Immature natural killer cell (primary cell): ENCODE measurements around the gene CCNI. TPM values are rescaled to one million over a fixed set of nuclear protein-coding genes. Genes with fewer than 3 reads are reported as not detected.
"Not testable (repeated sequence)": the region's sequence is repeated elsewhere in the genome, so short reads cannot be mapped to it uniquely, and the experiment has no call there.

Experiments used
- DNase-seq, 3 donors: peaks; one replicate each; pipeline ENCODE4 v3.0.0; 2022; ENCODE audit warnings: mixed read lengths in 1 of 3
- H3K27ac Mint-ChIP-seq, 6 donors: one replicate each; pipeline ENCODE4 v1.8.0; 2020; ENCODE audit warnings: mixed read lengths in 6 of 6, mild to moderate bottlenecking in 5 of 6, inconsistent platforms in 4 of 6, moderate library complexity in 3 of 6
- H3K27me3 Mint-ChIP-seq, 3 donors: one replicate each; pipeline ENCODE4 v1.8.0; 2020 to 2021; ENCODE audit warnings: low read depth in 3 of 3, mild to moderate bottlenecking in 3 of 3, mixed read lengths in 3 of 3, moderate library complexity in 3 of 3, inconsistent platforms in 1 of 3
- H3K36me3 Mint-ChIP-seq, 3 donors: one replicate each; pipeline ENCODE4 v1.8.0; 2020; ENCODE audit warnings: mixed read lengths in 3 of 3, inconsistent platforms in 2 of 3, mild to moderate bottlenecking in 2 of 3
- H3K4me1 Mint-ChIP-seq, 2 donors: one replicate each; pipeline ENCODE4 v1.8.0; 2020; ENCODE audit warnings: inconsistent platforms in 2 of 2, mild to moderate bottlenecking in 2 of 2, mixed read lengths in 2 of 2, moderate library complexity in 1 of 2
- H3K4me3 Mint-ChIP-seq, 5 donors: one replicate each; pipeline ENCODE4 v1.8.0; 2020; ENCODE audit warnings: mild to moderate bottlenecking in 5 of 5, mixed read lengths in 5 of 5, inconsistent platforms in 3 of 5, moderate library complexity in 3 of 5
- H3K9me3 Mint-ChIP-seq, 6 donors: one replicate each; pipeline ENCODE4 v1.8.0; 2020; ENCODE audit warnings: mild to moderate bottlenecking in 6 of 6, mixed read lengths in 6 of 6, inconsistent platforms in 4 of 6, moderate library complexity in 3 of 6
- polyA plus RNA-seq, 3 donors: library from polyadenylated mRNA; unstranded; fragments of 300-500 nt; fragmentation: Illumina TruSeq; gene quantifications; one replicate each; pipeline ENCODE4 v1.2.3, GENCODE V29; 2021

CCNI gene
- polyA plus RNA-seq, 3 donors from 2014 or later, result 223 to 256 (median 226) TPM

- peaks cover 16 to 20% (median 16%) of the 10 kb centered on the region in 3 donors for H3K27me3 Mint-ChIP-seq
- H3K4me1 Mint-ChIP-seq, result peaks cover 24 to 44% of the 10 kb centered on the region in 2 donors
- DNase-seq, result peak; percentile 83 to 87 (median 85)
- H3K9me3 Mint-ChIP-seq, result no peaks in the 10 kb centered on the region
- peak overlapping the region in 5 of 6 donors; percentile 100 for H3K27ac Mint-ChIP-seq
- H3K36me3 Mint-ChIP-seq, result peaks cover 0 to 3% (median 0%) of the 10 kb centered on the region in 3 donors
- H3K4me3 Mint-ChIP-seq, result peak overlapping the region in 2 of 5 donors; percentile 98 to 99
Observed at GRCh38 chr4:77074981-77075855, 571 bp downstream of the CCNI start.

DNA sequence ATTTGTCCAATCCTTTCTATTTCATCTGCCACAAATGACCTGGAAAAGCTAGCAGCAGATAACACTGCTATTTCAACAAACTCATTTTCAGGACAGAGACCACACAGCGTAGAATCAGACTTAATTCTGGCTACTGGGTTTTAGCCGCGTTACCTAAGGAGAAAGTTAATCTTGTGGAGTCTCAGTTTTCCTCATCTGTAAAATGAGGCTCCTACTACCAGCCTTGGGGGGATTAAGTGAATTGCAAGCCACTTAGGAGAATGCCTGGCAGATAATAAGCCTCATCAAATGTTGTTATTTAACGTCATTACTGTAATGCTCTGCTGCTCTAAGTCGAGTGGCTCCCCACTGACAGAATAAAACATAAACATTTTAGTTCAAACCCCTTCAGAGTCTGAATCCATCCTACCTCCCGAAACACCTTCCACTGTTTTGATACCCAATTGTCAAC, 1.4 kb downstream of the CCNI start:
- DNase-seq, result no peak
- no peak overlapping the region for H3K27ac Mint-ChIP-seq
- H3K4me1 Mint-ChIP-seq, result peaks cover 24 to 52% of the 10 kb centered on the region in 2 donors

GRCh38 chr4:77073981-77074380, 1.8 kb downstream of the CCNI start:
- no peak overlapping the region for H3K27ac Mint-ChIP-seq
- no peak for DNase-seq
- H3K4me3 Mint-ChIP-seq, result no peak overlapping the region
- peaks cover 16 to 20% (median 18%) of the 10 kb centered on the region in 3 donors for H3K27me3 Mint-ChIP-seq
- no peaks in the 10 kb centered on the region for H3K9me3 Mint-ChIP-seq
- peaks cover 0 to 3% (median 0%) of the 10 kb centered on the region in 3 donors for H3K36me3 Mint-ChIP-seq
- peaks cover 24 to 54% of the 10 kb centered on the region in 2 donors for H3K4me1 Mint-ChIP-seq

More for the DNA sequence above, 1.4 kb downstream of the CCNI start:
- Mint-ChIP-seq H3K36me3 (peaks cover 0 to 3% (median 0%) of the 10 kb centered on the region in 3 donors), H3K27me3 (peaks cover 16 to 20% (median 16%) of the 10 kb centered on the region in 3 donors), H3K4me3 (no peak overlapping the region), H3K9me3 (no peaks in the 10 kb centered on the region)

GRCh38 chr4:77073106-77073809, 2.5 kb downstream of the CCNI start:
- H3K4me3 Mint-ChIP-seq, result no peak overlapping the region
- no peak for DNase-seq

GRCh38 chr4:77072195-77072753, 3.5 kb downstream of the CCNI start:
- peak overlapping the region; percentile 48 to 61 (median 50) for H3K4me3 Mint-ChIP-seq
- no peaks in the 10 kb centered on the region for H3K36me3 Mint-ChIP-seq
- peaks cover 16 to 20% (median 18%) of the 10 kb centered on the region in 3 donors for H3K27me3 Mint-ChIP-seq
- no peak for DNase-seq
- peak overlapping the region in 5 of 6 donors; percentile 19 to 77 (median 73) for H3K27ac Mint-ChIP-seq
- H3K9me3 Mint-ChIP-seq, result no peaks in the 10 kb centered on the region
- H3K4me1 Mint-ChIP-seq, result peaks cover 14 to 57% of the 10 kb centered on the region in 2 donors

More at GRCh38 chr4:77073106-77073809, 2.5 kb downstream of the CCNI start:
- Mint-ChIP-seq H3K27ac (no peak overlapping the region), H3K27me3 (peaks cover 16 to 20% (median 18%) of the 10 kb centered on the region in 3 donors), H3K9me3 (no peaks in the 10 kb centered on the region), H3K36me3 (peaks cover 0 to 3% (median 0%) of the 10 kb centered on the region in 3 donors), H3K4me1 (peaks cover 23 to 60% of the 10 kb centered on the region in 2 donors)

DNA sequence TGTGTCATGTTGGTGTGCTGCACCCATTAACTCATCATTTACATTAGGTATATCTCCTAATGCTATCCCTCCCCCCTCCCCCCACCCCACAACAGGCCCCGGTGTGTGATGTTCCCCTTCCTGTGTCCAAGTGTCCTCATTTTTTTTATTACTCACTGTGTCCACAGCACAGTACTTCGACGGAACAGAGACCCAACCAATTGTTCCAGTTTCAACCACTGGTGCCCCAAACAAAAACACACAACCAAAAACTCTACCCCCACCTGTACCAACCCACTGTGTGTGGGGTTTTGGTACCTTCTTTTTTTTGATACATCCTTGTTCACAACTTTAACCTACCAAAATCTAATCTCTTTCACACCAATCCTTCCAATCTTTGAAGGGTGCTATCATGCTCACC, 6.3 kb downstream of the CCNI start:
- peak overlapping the region; percentile 63 to 86 (median 75) for H3K27ac Mint-ChIP-seq
- H3K9me3 Mint-ChIP-seq, DNase-seq, H3K27me3 Mint-ChIP-seq, H3K36me3 Mint-ChIP-seq: not testable (repeated sequence)
- H3K4me3 Mint-ChIP-seq, result peak overlapping the region; percentile 4 to 64 (median 46)
- H3K4me1 Mint-ChIP-seq, result peaks cover 27 to 50% of the 10 kb centered on the region in 2 donors

DNA sequence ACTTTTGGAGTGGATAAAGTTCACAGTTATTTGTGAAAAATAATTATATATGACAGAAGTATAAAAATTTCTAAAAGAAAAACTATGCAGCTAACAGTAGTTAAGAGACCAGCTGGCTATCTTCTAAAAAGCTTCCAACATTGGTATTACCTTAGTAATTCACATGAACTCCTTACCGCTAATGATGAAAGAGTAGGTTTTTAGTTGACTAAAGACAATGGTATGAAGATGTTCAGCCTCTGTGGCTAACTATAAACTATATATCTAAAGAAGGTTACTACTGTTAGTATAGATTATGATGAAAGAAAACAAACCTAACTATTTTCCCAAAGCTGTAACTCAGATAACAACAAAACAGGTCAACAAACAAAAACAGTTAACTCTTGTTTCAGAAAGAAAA, 10.4 kb downstream of the CCNI start:
- peaks cover 10 to 24% (median 16%) of the 10 kb centered on the region in 3 donors for H3K36me3 Mint-ChIP-seq
- peaks cover 0 to 7% (median 0%) of the 10 kb centered on the region in 3 donors for H3K27me3 Mint-ChIP-seq
- H3K4me1 Mint-ChIP-seq, result peaks cover 39 to 43% of the 10 kb centered on the region in 2 donors
- H3K9me3 Mint-ChIP-seq, result no peaks in the 10 kb centered on the region
- no peak for DNase-seq
- no peak overlapping the region for H3K4me3 Mint-ChIP-seq
- H3K27ac Mint-ChIP-seq, result peak overlapping the region in 5 of 6 donors; percentile 1 to 73 (median 50)

DNA sequence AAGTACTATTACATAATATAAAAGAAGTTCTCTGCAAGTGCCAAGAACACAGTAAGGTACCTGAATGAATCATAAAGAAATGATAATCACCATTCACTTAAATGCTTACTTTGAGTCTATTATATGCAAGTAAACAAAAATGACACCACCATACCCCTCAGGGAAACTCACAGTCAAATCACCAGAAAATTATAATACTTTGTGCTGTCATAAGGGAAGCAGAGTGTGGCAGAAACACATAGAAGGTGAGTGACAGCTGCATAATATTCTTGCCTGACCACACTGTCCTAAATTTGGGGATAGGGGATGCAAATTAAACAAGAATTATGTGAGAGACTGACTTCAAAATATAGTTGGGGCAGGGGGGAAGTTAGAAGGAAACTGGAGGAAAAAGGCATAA, 12.9 kb downstream of the CCNI start:
- DNase-seq, result no peak
- H3K4me1 Mint-ChIP-seq, result peaks cover 23 to 58% of the 10 kb centered on the region in 2 donors
- H3K9me3 Mint-ChIP-seq, result no peaks in the 10 kb centered on the region
- peaks cover 0 to 5% (median 0%) of the 10 kb centered on the region in 3 donors for H3K27me3 Mint-ChIP-seq
- peaks cover 10 to 24% (median 20%) of the 10 kb centered on the region in 3 donors for H3K36me3 Mint-ChIP-seq
- no peak overlapping the region for H3K4me3 Mint-ChIP-seq
- peak overlapping the region in 4 of 6 donors; percentile 34 to 85 (median 67) for H3K27ac Mint-ChIP-seq

GRCh38 chr4:77052352-77052751, 23.4 kb downstream of the CCNI start:
- DNase-seq, result peak; percentile 40 to 53 (median 44)
- Mint-ChIP-seq H3K9me3 (no peaks in the 10 kb centered on the region), H3K4me1 (peaks cover 3 to 17% of the 10 kb centered on the region in 2 donors), H3K27ac (peak overlapping the region in 3 of 6 donors; percentile 35 to 74 (median 54)), H3K4me3 (no peak overlapping the region), H3K36me3 (peaks cover 8 to 29% (median 20%) of the 10 kb centered on the region in 3 donors), H3K27me3 (no peaks in the 10 kb centered on the region)

DNA sequence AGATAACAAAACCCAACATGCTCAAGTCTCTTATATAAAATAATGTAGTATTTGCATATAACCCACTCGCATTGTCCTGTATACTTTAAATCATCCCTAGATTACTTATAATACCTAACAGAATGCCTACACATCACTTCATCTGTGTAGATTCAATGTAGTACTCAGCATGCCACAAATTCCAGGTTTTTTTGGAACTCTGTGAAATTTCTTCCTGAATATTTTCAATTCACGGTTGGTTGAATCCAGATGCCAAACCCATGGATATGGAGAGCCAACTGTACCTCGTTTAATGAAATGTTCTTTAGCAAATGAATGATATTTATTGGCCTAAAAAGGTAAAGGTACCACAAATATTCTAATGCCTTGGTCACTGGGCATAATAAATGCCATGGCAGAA, 24.8 kb downstream of the CCNI start:
- Mint-ChIP-seq H3K4me1 (peaks cover 3 to 23% of the 10 kb centered on the region in 2 donors), H3K4me3 (no peak overlapping the region), H3K27ac (peak overlapping the region in 1 of 6 donors; percentile 61), H3K36me3 (peaks cover 8 to 27% (median 20%) of the 10 kb centered on the region in 3 donors), H3K27me3 (peaks cover 0 to under 1% (median 0%) of the 10 kb centered on the region in 3 donors), H3K9me3 (no peaks in the 10 kb centered on the region)
- no peak for DNase-seq

DNA sequence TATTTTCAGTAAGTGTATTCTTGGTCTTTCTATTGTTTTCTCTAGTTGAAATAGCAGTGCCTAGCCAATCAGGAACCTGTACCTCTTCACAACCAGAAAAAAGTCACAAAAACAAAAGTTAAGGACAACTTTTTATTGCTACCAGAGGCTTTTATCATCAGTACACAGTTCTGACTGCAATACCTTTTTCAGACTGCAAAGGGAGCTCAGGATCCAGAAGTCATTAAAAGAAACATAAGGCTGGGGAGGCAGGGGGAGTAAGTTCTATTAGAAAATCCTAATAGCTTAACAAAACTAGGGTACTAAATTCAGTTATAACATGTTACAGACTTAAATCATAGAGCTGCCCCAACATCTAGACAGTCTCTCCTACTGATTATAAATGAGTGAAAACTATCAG, 28.8 kb downstream of the CCNI start:
- Mint-ChIP-seq H3K9me3 (no peaks in the 10 kb centered on the region), H3K36me3 (peaks cover 8 to 25% (median 14%) of the 10 kb centered on the region in 3 donors), H3K4me3 (no peak overlapping the region), H3K27me3 (peaks cover 0 to 2% (median 0%) of the 10 kb centered on the region in 3 donors), H3K4me1 (peaks cover 5 to 22% of the 10 kb centered on the region in 2 donors), H3K27ac (peak overlapping the region in 5 of 6 donors; percentile 1 to 72 (median 56))
- no peak for DNase-seq

DNA sequence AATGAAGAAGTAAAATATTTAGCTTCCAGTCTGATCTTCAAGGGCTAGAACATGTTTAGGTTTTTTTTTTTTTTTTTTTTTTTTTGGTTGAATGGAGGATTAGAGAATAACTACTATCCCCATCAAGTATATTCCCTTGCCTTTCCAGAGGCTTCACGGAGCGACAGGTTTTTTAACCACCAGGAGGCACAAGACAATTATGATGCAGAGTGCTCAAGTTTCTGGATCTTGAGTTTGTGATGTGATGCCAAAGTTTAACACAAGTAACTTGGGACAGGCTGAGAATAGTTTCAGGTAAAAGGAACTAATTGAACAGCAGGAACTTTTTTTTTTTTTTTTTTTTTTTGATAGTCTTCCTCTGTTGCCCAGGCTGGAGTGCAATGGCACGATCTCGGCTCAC, 30.3 kb downstream of the CCNI start:
- Mint-ChIP-seq H3K9me3 (no peaks in the 10 kb centered on the region), H3K36me3 (peaks cover 3 to 25% (median 14%) of the 10 kb centered on the region in 3 donors), H3K4me3 (no peak overlapping the region), H3K27me3 (peaks cover 0 to 2% (median 0%) of the 10 kb centered on the region in 3 donors), H3K4me1 (peaks cover 5 to 18% of the 10 kb centered on the region in 2 donors), H3K27ac (peak overlapping the region in 3 of 6 donors; percentile 37 to 57 (median 48))
- DNase-seq, result no peak
